HepG2 (cell line): ENCODE results near the gene NEK9. TPM values are rescaled to one million over a fixed set of nuclear protein-coding genes. Genes with fewer than 3 reads are reported as not detected.

Experiments
- BORCS8-MEF2B ChIP-seq: sonication (generic); formaldehyde crosslinking; IDR thresholded peaks from 2 replicates; pipeline ENCODE4 v1.8.0; 2022; ENCODE audit warnings: mild to moderate bottlenecking, missing genetic modification reagents
- CHD2 ChIP-seq: IDR thresholded peaks from 2 replicates; pipeline ENCODE4 v1.6.1; 2011; ENCODE audit warnings: low read depth, low read length, improper control_type of control experiment
- HMG20B ChIP-seq: conservative IDR thresholded peaks from 2 replicates; pipeline ENCODE4 v1.6.1; 2016; ENCODE audit warnings: missing genetic modification reagents, missing compliant biosample characterization
- HNRNPLL ChIP-seq: fragments of 200-400 bp; formaldehyde crosslinking; IDR thresholded peaks from 2 replicates; pipeline ENCODE4 v1.6.1; 2017; ENCODE audit warnings: mild to moderate bottlenecking, low read depth, low read length; ENCODE audit not compliant: poor library complexity, severe bottlenecking
- KLF12 ChIP-seq: sonication (generic); formaldehyde crosslinking; IDR thresholded peaks from 2 replicates; pipeline ENCODE4 v1.4.0; 2020; ENCODE audit warnings: missing genetic modification reagents, borderline replicate concordance
- NFYC ChIP-seq: IDR thresholded peaks from 2 replicates; pipeline ENCODE4 v1.6.1; 2016; ENCODE audit warnings: missing genetic modification reagents, missing compliant biosample characterization
- TMF1 ChIP-seq: sonication (generic); formaldehyde crosslinking; IDR thresholded peaks from 2 replicates; pipeline ENCODE4 v1.8.1; 2022; ENCODE audit warnings: low read depth, missing genetic modification reagents
- ZHX2 ChIP-seq, 2 experiments: sonication (generic) in 1 of 2; formaldehyde crosslinking in 1 of 2; IDR thresholded peaks; 2 replicates each; pipeline versions ENCODE4 v1.6.1 to v1.9.0; 2014 to 2022; ENCODE audit warnings: antibody characterized with exemption in 1 of 2, borderline replicate concordance in 1 of 2, inconsistent platforms in 1 of 2, low read depth in 1 of 2, missing genetic modification reagents in 1 of 2
- ZNF205 ChIP-seq: IDR thresholded peaks from 2 replicates; pipeline ENCODE4 v1.6.1; 2018; ENCODE audit warnings: missing biosample characterization, missing genetic modification reagents
- ZNF235 ChIP-seq: sonication (generic); formaldehyde crosslinking; IDR thresholded peaks from 2 replicates; pipeline ENCODE4 v1.8.1; 2023; ENCODE audit warnings: mild to moderate bottlenecking, missing genetic modification reagents, borderline replicate concordance
- ZNF337 ChIP-seq: sonication (generic); formaldehyde crosslinking; IDR thresholded peaks from 2 replicates; pipeline ENCODE4 v1.5.1; 2020; ENCODE audit warnings: missing genetic modification reagents, low read depth, mild to moderate bottlenecking, borderline replicate concordance
- ZNF367 ChIP-seq: sonication (generic); formaldehyde crosslinking; IDR thresholded peaks from 2 replicates; pipeline ENCODE4 v1.4.0; 2020; ENCODE audit warnings: missing genetic modification reagents, borderline replicate concordance
- ZNF605 ChIP-seq: sonication (generic); formaldehyde crosslinking; IDR thresholded peaks from 2 replicates; pipeline ENCODE4 v1.8.0; 2022; ENCODE audit warnings: mild to moderate bottlenecking, missing genetic modification reagents
- ZNF772 ChIP-seq: sonication (generic); formaldehyde crosslinking; IDR thresholded peaks from 2 replicates; pipeline ENCODE4 v1.5.0; 2020; ENCODE audit warnings: mild to moderate bottlenecking, missing genetic modification reagents
- ZNF788 ChIP-seq: sonication (generic); formaldehyde crosslinking; IDR thresholded peaks from 2 replicates; pipeline ENCODE4 v1.5.0; 2020; ENCODE audit warnings: mild to moderate bottlenecking, missing genetic modification reagents, borderline replicate concordance
- polyA plus RNA-seq, 8 experiments: library from polyadenylated mRNA; depleted of rRNA in 3 of 8; stranded (reverse) in 7 of 8; unstranded in 1 of 8; fragments of >200 nt; fragmentation: Illumina TruSeq in 4 of 8; extraction: Trizol in 4 of 8; gene quantifications; 2 replicates each; pipeline versions ENCODE4 v1.2.1 to v1.2.3, GENCODE V29; 2011 to 2016; ENCODE audit warnings: low read depth in 4 of 8, missing spikeins in 1 of 8, mixed read lengths in 1 of 8; ENCODE audit not compliant: insufficient read depth in 1 of 8
- total RNA-seq, 5 experiments: library from RNA; depleted of rRNA; stranded (reverse); fragments of >200 nt; fragmentation: Illumina TruSeq; extraction: Trizol; gene quantifications; 2 replicates each; pipeline ENCODE4 v1.2.3, GENCODE V29; 2016; ENCODE audit warnings: low read depth in 1 of 5
- TF ChIP-seq, protein P1 (sequence below): sonication (generic); formaldehyde crosslinking; IDR thresholded peaks from 2 replicates; pipeline ENCODE4; 2020; ENCODE audit warnings: missing genetic modification reagents, mild to moderate bottlenecking, borderline replicate concordance
- TF ChIP-seq, protein P2 (sequence below): sonication (generic); formaldehyde crosslinking; IDR thresholded peaks from 2 replicates; pipeline ENCODE4 v1.9.0; 2022; ENCODE audit warnings: missing genetic modification reagents, mild to moderate bottlenecking, borderline replicate concordance

The NEK9 gene
- total and polyA plus RNA-seq, 2 of the 13 experiments (the other 11 are each of a cell fraction or from before 2014, with no cell fraction given), result 16.5 to 27.3 TPM

- TF ChIP-seq ZNF205, result 0 out of 2 replicates have a peak, but pooled peaks have one; percentile 42
- no peak for TF ChIP-seq HMG20B (CRISPR knock-in tag)
- TF ChIP-seq BORCS8-MEF2B (CRISPR knock-in tag), result no peak
- TF ChIP-seq, protein P1, sequence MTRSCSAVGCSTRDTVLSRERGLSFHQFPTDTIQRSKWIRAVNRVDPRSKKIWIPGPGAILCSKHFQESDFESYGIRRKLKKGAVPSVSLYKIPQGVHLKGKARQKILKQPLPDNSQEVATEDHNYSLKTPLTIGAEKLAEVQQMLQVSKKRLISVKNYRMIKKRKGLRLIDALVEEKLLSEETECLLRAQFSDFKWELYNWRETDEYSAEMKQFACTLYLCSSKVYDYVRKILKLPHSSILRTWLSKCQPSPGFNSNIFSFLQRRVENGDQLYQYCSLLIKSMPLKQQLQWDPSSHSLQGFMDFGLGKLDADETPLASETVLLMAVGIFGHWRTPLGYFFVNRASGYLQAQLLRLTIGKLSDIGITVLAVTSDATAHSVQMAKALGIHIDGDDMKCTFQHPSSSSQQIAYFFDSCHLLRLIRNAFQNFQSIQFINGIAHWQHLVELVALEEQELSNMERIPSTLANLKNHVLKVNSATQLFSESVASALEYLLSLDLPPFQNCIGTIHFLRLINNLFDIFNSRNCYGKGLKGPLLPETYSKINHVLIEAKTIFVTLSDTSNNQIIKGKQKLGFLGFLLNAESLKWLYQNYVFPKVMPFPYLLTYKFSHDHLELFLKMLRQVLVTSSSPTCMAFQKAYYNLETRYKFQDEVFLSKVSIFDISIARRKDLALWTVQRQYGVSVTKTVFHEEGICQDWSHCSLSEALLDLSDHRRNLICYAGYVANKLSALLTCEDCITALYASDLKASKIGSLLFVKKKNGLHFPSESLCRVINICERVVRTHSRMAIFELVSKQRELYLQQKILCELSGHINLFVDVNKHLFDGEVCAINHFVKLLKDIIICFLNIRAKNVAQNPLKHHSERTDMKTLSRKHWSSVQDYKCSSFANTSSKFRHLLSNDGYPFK (CRISPR knock-in tag), result peak; percentile 42; the same call in 1 of the 2 replicates
- TF ChIP-seq, protein P2, sequence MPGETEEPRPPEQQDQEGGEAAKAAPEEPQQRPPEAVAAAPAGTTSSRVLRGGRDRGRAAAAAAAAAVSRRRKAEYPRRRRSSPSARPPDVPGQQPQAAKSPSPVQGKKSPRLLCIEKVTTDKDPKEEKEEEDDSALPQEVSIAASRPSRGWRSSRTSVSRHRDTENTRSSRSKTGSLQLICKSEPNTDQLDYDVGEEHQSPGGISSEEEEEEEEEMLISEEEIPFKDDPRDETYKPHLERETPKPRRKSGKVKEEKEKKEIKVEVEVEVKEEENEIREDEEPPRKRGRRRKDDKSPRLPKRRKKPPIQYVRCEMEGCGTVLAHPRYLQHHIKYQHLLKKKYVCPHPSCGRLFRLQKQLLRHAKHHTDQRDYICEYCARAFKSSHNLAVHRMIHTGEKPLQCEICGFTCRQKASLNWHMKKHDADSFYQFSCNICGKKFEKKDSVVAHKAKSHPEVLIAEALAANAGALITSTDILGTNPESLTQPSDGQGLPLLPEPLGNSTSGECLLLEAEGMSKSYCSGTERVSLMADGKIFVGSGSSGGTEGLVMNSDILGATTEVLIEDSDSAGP (CRISPR knock-in tag), result peak; percentile 51; the same call in 1 of the 2 replicates
- peak; percentile 70; the same call in 1 of the 2 replicates for TF ChIP-seq ZNF788
- 0 out of 2 replicates have a peak, but pooled peaks have one; percentile 40 for TF ChIP-seq KLF12 (CRISPR knock-in tag)
- 0 out of 2 replicates have a peak, but pooled peaks have one; percentile 22 for TF ChIP-seq ZHX2 (IDR thresholded peaks at IDR 0.05; ENCODE audit: low read depth)
- no peak for TF ChIP-seq ZHX2 (CRISPR knock-in tag; IDR thresholded peaks at IDR 0.05; ENCODE audit: borderline replicate concordance)
- no peak for TF ChIP-seq TMF1
- peak; percentile 31; the same call in 1 of the 2 replicates for TF ChIP-seq CHD2
- no peak for TF ChIP-seq ZNF235 (CRISPR knock-in tag)
- TF ChIP-seq ZNF772 (CRISPR knock-in tag), result peak; percentile 71; the same call in 1 of the 2 replicates
- peak; percentile 59; the same call in 1 of the 2 replicates for TF ChIP-seq ZNF605 (CRISPR knock-in tag)
- no peak for TF ChIP-seq ZNF337 (CRISPR knock-in tag)
- peak; percentile 85 for TF ChIP-seq HNRNPLL
- no peak for TF ChIP-seq ZNF367
- TF ChIP-seq NFYC (CRISPR knock-in tag), result peak; percentile 98
- TF ChIP-seq, all 625 proteins: peak for 105
These were observed 63.2 kb downstream of the NEK9 start, which contains the start of gene ACYP1 (continued) for GRCh38 chr14:75063491-75064204.
